RWPE1 (cell line): ENCODE data around the gene ETV5.

Experiments used
- CTCF ChIA-PET: fragments of 350-600 bp; sonication (Branson Sonifier 250); formaldehyde crosslinking; extraction: SDS; loops from one replicate; lab custom pipeline; 2021; lab: Yijun Ruan, JAX
- POLR2A ChIA-PET: fragments of 400-600 bp; formaldehyde crosslinking; extraction: SDS; loops from one replicate; lab custom pipeline; 2020; ENCODE audit warnings: antibody characterized with exemption; ENCODE audit not compliant: low non-redundant PET; lab: Yijun Ruan, JAX
- DNase-seq: peaks from one replicate; pipeline ENCODE4 v3.0.0; 2012; ENCODE audit warnings: low spot score
- H3K27ac ChIP-seq: fragments of 450-650 bp; 2 replicates; pipeline ENCODE4 v1.5.1; 2017
- TF ChIP-seq, protein P1 (sequence below): fragments of 450-650 bp; conservative IDR thresholded peaks from 2 replicates; pipeline ENCODE4 v1.5.1; 2017; ENCODE audit warnings: low read depth, mild to moderate bottlenecking

Gene ETV5

DNA sequence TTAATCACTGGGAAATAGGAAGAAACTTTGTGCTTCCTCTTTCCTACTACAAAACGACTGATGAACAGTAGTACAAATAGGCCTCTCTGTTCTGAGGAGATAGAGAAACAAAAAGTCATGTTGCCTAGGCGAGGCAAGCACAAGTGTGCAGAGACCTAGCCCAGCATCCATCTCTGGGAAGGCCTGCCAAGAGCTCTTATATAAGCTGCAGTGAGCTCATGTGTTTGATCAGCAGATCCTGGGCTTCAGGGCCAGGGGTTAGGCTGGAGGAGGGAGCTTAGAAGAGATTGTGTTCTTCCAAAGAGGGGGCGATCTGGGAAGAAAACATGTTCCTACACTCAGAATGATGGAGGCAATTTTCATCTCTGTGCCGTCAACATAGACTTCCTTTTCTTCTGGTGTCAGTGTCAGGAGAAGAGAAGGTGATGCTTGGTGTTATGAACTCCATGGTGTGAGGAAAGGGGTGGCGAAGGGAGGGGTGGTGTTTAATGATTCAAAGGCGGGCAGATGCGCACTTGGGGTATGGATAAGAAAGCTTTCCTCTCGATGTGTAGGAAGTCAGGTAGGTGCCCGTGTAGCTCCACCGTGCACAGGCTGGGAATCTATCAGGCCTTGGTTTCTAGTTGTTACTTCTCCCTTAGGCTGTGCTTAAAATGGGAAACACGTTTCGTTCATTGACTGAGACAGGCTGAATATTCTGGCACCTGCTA lies 29.5 kb upstream of the ETV5 start:
- CTCF ChIA-PET: interaction anchor here (0.6 kb wide), 2 partner anchors 26 to 690 kb away, joined by 3 to 6 read pairs; no protein-coding TSS in a partner anchor
- DNase-seq: no peak

DNA sequence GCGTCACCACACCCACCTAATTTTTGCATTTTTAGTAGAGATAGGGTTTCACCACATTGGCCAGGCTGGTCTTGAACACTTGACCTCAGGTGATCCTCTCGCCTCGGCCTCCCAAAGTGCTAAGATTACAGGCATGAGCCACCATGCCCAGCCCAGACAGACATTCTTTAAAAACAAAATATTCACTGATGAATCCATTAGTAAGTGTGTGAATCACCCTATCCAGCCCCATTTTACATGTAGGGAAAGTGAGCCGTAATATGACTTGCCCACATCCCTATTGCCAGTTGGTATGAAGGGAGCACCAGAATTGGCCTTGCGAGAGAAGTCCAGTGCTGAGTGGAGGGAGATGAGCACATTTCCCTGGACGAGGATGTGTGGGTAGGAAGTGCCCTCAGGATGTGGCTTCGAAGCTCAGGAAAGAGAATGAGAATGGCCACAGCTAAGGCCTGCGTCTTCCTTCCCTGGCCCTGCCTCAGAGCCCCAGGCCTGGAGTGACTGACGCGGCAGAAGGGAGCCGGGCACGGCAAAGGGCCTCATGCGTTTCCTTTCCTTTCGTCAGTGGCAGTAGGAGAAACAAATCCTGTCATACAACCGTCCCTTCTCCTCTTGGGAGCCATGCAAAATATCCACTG lies 28.3 kb upstream of the ETV5 start:
- ChIA-PET CTCF (no interaction called here), POLR2A (interaction anchor here (0.6 kb wide), 1 partner anchor 603 kb away, joined by 4 read pairs; no protein-coding TSS in a partner anchor)
- no peak overlapping the region for H3K27ac ChIP-seq
- TF ChIP-seq, protein P1, sequence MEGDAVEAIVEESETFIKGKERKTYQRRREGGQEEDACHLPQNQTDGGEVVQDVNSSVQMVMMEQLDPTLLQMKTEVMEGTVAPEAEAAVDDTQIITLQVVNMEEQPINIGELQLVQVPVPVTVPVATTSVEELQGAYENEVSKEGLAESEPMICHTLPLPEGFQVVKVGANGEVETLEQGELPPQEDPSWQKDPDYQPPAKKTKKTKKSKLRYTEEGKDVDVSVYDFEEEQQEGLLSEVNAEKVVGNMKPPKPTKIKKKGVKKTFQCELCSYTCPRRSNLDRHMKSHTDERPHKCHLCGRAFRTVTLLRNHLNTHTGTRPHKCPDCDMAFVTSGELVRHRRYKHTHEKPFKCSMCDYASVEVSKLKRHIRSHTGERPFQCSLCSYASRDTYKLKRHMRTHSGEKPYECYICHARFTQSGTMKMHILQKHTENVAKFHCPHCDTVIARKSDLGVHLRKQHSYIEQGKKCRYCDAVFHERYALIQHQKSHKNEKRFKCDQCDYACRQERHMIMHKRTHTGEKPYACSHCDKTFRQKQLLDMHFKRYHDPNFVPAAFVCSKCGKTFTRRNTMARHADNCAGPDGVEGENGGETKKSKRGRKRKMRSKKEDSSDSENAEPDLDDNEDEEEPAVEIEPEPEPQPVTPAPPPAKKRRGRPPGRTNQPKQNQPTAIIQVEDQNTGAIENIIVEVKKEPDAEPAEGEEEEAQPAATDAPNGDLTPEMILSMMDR: no peak
- DNase-seq: no peak

More for the DNA sequence above, 29.5 kb upstream of the ETV5 start:
- no peak overlapping the region for H3K27ac ChIP-seq
- POLR2A ChIA-PET: no interaction called here
- TF ChIP-seq, protein P1: no peak

DNA sequence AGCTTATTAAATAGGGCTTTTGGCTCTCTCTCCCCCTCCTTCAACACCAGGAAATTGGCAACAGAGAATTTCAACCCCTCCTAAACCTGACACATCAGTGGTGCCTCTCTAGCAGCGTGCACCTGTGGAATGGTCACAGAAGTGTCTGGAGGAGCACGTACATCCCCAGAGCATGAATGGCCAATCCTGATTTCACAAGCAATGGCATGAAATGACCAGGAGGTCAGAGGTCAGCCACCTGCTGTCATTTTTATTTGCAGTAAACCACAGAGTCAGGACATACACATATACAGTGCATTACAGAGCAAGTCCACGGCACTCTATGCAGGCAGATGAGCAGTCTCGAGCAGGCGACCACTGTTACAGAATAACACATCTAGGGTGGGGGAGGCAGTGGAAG lies 25.1 kb upstream of the ETV5 start:
- CTCF ChIA-PET: interaction anchor here (0.6 to 0.7 kb wide), 2 partner anchors 28 to 57 kb away, joined by 3 read pairs; no protein-coding TSS in a partner anchor
- TF ChIP-seq, protein P1: no peak
- DNase-seq: no peak
- POLR2A ChIA-PET: no interaction called here
- no peak overlapping the region for H3K27ac ChIP-seq

DNA sequence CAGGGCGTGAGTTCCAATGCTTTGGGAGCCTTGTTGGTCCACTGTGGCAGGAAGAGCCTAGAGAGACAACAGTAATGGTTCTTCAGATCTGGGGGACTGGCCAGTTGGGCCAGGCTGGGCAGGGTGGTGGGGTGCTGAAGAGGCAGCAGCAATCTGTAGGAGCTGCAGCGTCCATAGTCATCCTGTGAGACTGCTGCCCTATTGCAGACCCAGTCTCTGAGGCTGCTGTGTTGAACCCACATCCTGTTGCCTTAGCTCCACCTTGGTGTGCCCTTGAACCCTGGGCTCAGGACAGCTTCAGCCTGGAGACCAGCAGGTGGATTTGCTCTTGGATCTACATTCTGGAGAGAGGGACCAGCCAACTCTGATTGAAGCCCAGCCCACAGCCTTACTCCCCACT lies 23.6 kb upstream of the ETV5 start:
- ChIA-PET CTCF (no interaction called here), POLR2A (no interaction called here)

DNA sequence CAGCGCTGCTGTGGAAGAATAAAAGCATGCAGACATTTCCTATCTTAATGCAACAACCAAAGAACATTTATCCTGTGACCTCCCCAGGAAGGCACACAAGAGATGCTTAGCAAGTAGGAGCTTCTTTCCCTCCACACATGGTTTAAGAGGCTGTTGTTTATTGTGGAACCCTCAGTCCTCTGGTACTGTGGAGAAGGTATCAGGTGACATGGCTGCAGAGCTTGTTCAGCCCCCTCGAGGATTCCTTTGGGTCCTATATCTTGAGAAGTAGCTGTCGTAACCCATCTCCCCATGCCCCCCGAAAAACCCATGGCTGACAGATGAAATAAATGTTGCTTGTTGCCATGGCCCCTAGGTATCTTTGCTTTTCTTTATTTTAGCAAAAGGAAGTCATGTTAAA lies 20.3 kb upstream of the ETV5 start:
- TF ChIP-seq, protein P1: no peak
- POLR2A ChIA-PET: no interaction called here

More for the DNA sequence above, 23.6 kb upstream of the ETV5 start:
- DNase-seq: no peak
- TF ChIP-seq, protein P1: no peak
- H3K27ac ChIP-seq: no peak overlapping the region

DNA sequence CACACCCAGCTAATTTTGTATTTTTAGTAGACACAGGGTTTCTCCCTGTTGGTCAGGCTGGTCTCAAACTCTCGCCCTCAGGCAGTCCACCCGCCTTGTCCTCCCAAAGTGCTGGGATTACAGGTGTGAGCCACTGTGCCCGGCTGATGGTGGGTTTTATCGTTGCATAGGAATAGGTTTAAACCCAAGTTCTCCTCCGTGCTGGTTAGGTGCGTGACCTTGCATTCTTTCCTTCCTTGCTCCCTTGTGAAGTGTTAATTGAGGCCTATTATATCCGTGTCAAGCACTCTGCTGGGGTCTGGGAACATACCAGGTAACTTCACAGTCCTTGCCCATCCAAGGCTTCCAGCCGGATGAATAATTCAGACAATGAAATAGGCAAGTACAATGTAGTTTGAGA lies 19.3 kb upstream of the ETV5 start:
- no peak overlapping the region for H3K27ac ChIP-seq
- TF ChIP-seq, protein P1: no peak
- POLR2A ChIA-PET: no interaction called here
- DNase-seq: no peak
- CTCF ChIA-PET: no interaction called here

More for the DNA sequence above, 20.3 kb upstream of the ETV5 start:
- H3K27ac ChIP-seq: no peak overlapping the region
- DNase-seq: no peak
- CTCF ChIA-PET: no interaction called here
